ENCODE data around the gene MRPL12. TPM values are rescaled to one million over a fixed set of nuclear protein-coding genes. Genes with fewer than 3 reads are reported as not detected.

MRPL12 gene
- total RNA-seq, 1 donor from 2014 or later: 13.2 TPM

GRCh38 chr17:81681672-81682071 lies 21.5 kb upstream of the MRPL12 start:
- peaks cover 23% of the 10 kb centered on the region for H3K4me1 Mint-ChIP-seq
- Histone ChIP-seq H3K4me2 (no peak overlapping the region), H3K36me3 (no peaks in the 10 kb centered on the region), H3K4me3 (no peak overlapping the region), H3K9ac (no peak overlapping the region), H3K27me3 (no peaks in the 10 kb centered on the region), H3K4me1 (peaks cover 10% of the 10 kb centered on the region), H2AFZ (replicated peaks) (no peak overlapping the region), H3K79me2 (ENCODE audit: low read depth) (peaks cover 50% of the 10 kb centered on the region), H3F3A (ENCODE audit: low read depth) (peaks cover 6% of the 10 kb centered on the region), H4K20me1 (ENCODE audit: low read depth) (peaks cover 27% of the 10 kb centered on the region), H3K9me3 (ENCODE audit: low read depth) (no peaks in the 10 kb centered on the region), H3K27ac (no peak overlapping the region)
- H3K27me3 Mint-ChIP-seq (ENCODE audit: insufficient read depth, low read depth): peaks cover 2% of the 10 kb centered on the region
- DNase-seq (ENCODE audit: low spot score): no peak
- TF ChIP-seq EZH2phosphoT487 (IDR thresholded peaks at IDR 0.05) (no peak), CTCF (IDR thresholded peaks at IDR 0.05) (no peak), EZH2 (IDR thresholded peaks at IDR 0.05) (no peak)
- H3K4me3 Mint-ChIP-seq: peak overlapping the region; percentile 46
- no peak overlapping the region for H3K27ac Mint-ChIP-seq
- H3K9me3 Mint-ChIP-seq: no peaks in the 10 kb centered on the region
- peaks cover 5% of the 10 kb centered on the region for H3K36me3 Mint-ChIP-seq

DNA sequence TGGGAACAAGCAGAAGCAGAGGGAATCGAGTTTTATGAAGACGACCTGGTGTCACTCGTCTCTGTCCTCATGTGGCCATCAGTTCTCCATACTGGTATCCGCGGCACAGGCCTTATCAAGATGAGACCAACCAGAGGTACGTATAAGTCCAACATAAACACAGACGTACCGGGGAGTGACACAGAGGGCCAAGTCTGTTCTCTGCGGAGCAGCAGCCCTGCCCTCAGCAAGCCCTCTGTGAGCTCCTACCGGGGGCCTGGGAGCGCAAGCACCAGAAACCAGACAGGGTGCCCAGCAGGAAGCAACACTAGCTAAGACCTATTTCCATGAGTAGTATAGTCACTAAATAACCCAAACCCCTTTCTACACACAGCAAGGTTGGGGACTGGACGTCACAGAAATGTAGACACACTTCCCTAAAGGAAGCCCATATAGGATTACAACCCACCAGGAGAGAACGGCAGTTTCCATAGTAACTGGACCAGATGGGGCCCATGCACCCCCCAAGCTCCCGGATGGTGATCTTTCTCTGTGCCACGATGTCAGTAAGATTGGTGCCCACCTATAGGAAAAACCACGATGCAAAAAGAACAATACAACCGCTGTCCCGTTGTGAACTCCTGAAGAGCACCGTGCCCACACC lies 20.5 kb upstream of the MRPL12 start:
- H3K36me3 Mint-ChIP-seq: peaks cover 5% of the 10 kb centered on the region
- Histone ChIP-seq H3K9ac (peak overlapping the region; percentile 77), H2AFZ (replicated peaks) (no peak overlapping the region), H4K20me1 (ENCODE audit: low read depth) (peaks cover 27% of the 10 kb centered on the region), H3K4me3 (peak overlapping the region; percentile 74), H3K27me3 (no peaks in the 10 kb centered on the region), H3K36me3 (no peaks in the 10 kb centered on the region), H3K4me2 (peak overlapping the region; percentile 80), H3K4me1 (peaks cover 10% of the 10 kb centered on the region), H3F3A (ENCODE audit: low read depth) (peaks cover 6% of the 10 kb centered on the region), H3K9me3 (ENCODE audit: low read depth) (no peaks in the 10 kb centered on the region), H3K79me2 (ENCODE audit: low read depth) (peaks cover 50% of the 10 kb centered on the region), H3K27ac (no peak overlapping the region)
- peak overlapping the region; percentile 84 for H3K27ac Mint-ChIP-seq
- peak overlapping the region; percentile 96 for H3K4me3 Mint-ChIP-seq
- H3K9me3 Mint-ChIP-seq: no peaks in the 10 kb centered on the region
- TF ChIP-seq EZH2 (IDR thresholded peaks at IDR 0.05): peak; percentile 1
- no peak for TF ChIP-seq CTCF (IDR thresholded peaks at IDR 0.05)
- peaks cover 2% of the 10 kb centered on the region for H3K27me3 Mint-ChIP-seq (ENCODE audit: insufficient read depth, low read depth)
- DNase-seq (ENCODE audit: low spot score): peak; percentile 44
- H3K4me1 Mint-ChIP-seq: peaks cover 23% of the 10 kb centered on the region

- no peaks in the 10 kb centered on the region for H3K27me3 ChIP-seq
- Mint-ChIP-seq H3K27me3 (ENCODE audit: insufficient read depth, low read depth) (peaks cover 2% of the 10 kb centered on the region), H3K36me3 (peaks cover 5% of the 10 kb centered on the region), H3K27ac (peak overlapping the region; percentile 84), H3K4me3 (peak overlapping the region; percentile 96), H3K9me3 (no peaks in the 10 kb centered on the region), H3K4me1 (peaks cover 23% of the 10 kb centered on the region)
- peaks cover 10% of the 10 kb centered on the region for H3K4me1 ChIP-seq
- H4K20me1 ChIP-seq (ENCODE audit: low read depth): peaks cover 27% of the 10 kb centered on the region
- peaks cover 50% of the 10 kb centered on the region for H3K79me2 ChIP-seq (ENCODE audit: low read depth)
- TF ChIP-seq EZH2 (IDR thresholded peaks at IDR 0.05) (no peak), CTCF (IDR thresholded peaks at IDR 0.05) (no peak), EZH2phosphoT487 (IDR thresholded peaks at IDR 0.05) (no peak)
- no peaks in the 10 kb centered on the region for H3K9me3 ChIP-seq (ENCODE audit: low read depth)
- peaks cover 6% of the 10 kb centered on the region for H3F3A ChIP-seq (ENCODE audit: low read depth)
- no peak overlapping the region for H3K27ac ChIP-seq
- H3K9ac ChIP-seq: peak overlapping the region; percentile 77
- peak; percentile 55 for DNase-seq (ENCODE audit: low spot score)
- H2AFZ ChIP-seq (replicated peaks): peak overlapping the region; percentile 29
- H3K36me3 ChIP-seq: no peaks in the 10 kb centered on the region
- peak overlapping the region; percentile 80 for H3K4me2 ChIP-seq
- H3K4me3 ChIP-seq: peak overlapping the region; percentile 74
Measured at GRCh38 chr17:81683208-81683583, 20.0 kb upstream of the MRPL12 start.

All from neural progenitor cell (in vitro differentiated cells).